SK-N-SH (cell line): Measurements from ENCODE around the gene KLHL8. TPM values are rescaled to one million over a fixed set of nuclear protein-coding genes. Genes with fewer than 3 reads are reported as not detected.

Source experiments
- CTCF ChIA-PET: fragments of 300-600, 350-600 bp; formaldehyde crosslinking; extraction: SDS; loops from one replicate; lab custom pipeline; 2021; lab: Yijun Ruan, JAX
- POLR2A ChIA-PET: fragments of 350-600 bp; sonication (Branson Sonifier 250); formaldehyde crosslinking; extraction: SDS; loops from one replicate; lab custom pipeline; 2020; ENCODE audit warnings: antibody characterized with exemption, inconsistent platforms; lab: Yijun Ruan, JAX
- DNase-seq: peaks from one replicate; pipeline ENCODE4 v3.0.0; 2012
- H2AFZ ChIP-seq: fragments of 200-600 bp; sonication (generic); 2 replicates; pipeline ENCODE4 v1.8.1; 2016; ENCODE audit warnings: antibody characterized with exemption, mild to moderate bottlenecking, low read depth
- H3F3A ChIP-seq: fragments of 200-600 bp; sonication (generic); replicated peaks from 2 replicates; pipeline ENCODE3; 2016; ENCODE audit warnings: antibody characterized with exemption, mild to moderate bottlenecking; ENCODE audit not compliant: insufficient read depth
- H3K27ac ChIP-seq, 2 experiments: fragments of 200-500 bp in 1 of 2; fragments of 200-600 bp in 1 of 2; sonication (Bioruptor generic) in 1 of 2; sonication (generic), shearing (Covaris generic) in 1 of 2; 2 replicates each; pipeline versions ENCODE4 v1.5.1 to v1.6.1; 2014 to 2016; ENCODE audit warnings: low read depth in 2 of 2, inconsistent platforms in 1 of 2, low read length in 1 of 2, mild to moderate bottlenecking in 1 of 2, mixed read lengths in 1 of 2
- H3K27me3 ChIP-seq: fragments of 200-600 bp; sonication (generic), shearing (Covaris generic); 2 replicates; pipeline ENCODE4 v1.6.1; 2016; ENCODE audit warnings: mixed run types; ENCODE audit not compliant: insufficient read depth
- H3K36me3 ChIP-seq, 2 experiments: fragments of 200-500 bp in 1 of 2; fragments of 200-600 bp in 1 of 2; sonication (Bioruptor generic) in 1 of 2; sonication (generic) in 1 of 2; replicated peaks in 1 of 2; 2 replicates each; pipeline versions ENCODE3 to v1.5.1; 2014 to 2016; ENCODE audit warnings: low read length in 1 of 2, mild to moderate bottlenecking in 1 of 2; ENCODE audit not compliant: insufficient read depth in 2 of 2, control insufficient read depth in 1 of 2
- H3K4me1 ChIP-seq, 2 experiments: fragments of 200-500 bp in 1 of 2; fragments of 200-600 bp in 1 of 2; sonication (Bioruptor generic) in 1 of 2; sonication (generic), shearing (Covaris generic) in 1 of 2; 2 replicates each; pipeline versions ENCODE4 v1.5.1 to v1.6.1; 2014 to 2016; ENCODE audit warnings: low read depth in 1 of 2, low read length in 1 of 2, mixed run types in 1 of 2; ENCODE audit not compliant: insufficient read depth in 2 of 2, control insufficient read depth in 1 of 2
- H3K4me2 ChIP-seq: fragments of 200-600 bp; sonication (generic), shearing (Covaris generic); 2 replicates; pipeline ENCODE4 v1.6.1; 2017; ENCODE audit warnings: mixed run types
- H3K4me3 ChIP-seq, 2 experiments: fragments of 200-500 bp in 1 of 2; fragments of 200-600 bp in 1 of 2; sonication (Bioruptor generic) in 1 of 2; sonication (generic), shearing (Covaris generic) in 1 of 2; 2 replicates each; pipeline versions ENCODE4 v1.5.1 to v1.8.1; 2014 to 2016; ENCODE audit warnings: low read depth in 2 of 2, inconsistent platforms in 1 of 2, low read length in 1 of 2, mild to moderate bottlenecking in 1 of 2, mixed read lengths in 1 of 2, moderate library complexity in 1 of 2
- H3K79me2 ChIP-seq: fragments of 200-600 bp; sonication (generic); 2 replicates; pipeline ENCODE4 v1.8.1; 2017; ENCODE audit warnings: mild to moderate bottlenecking; ENCODE audit not compliant: insufficient read depth
- H3K9ac ChIP-seq: fragments of 200-600 bp; sonication (generic); 2 replicates; pipeline ENCODE4 v1.6.1; 2017; ENCODE audit warnings: mixed run types
- H3K9me2 ChIP-seq: fragments of 200-600 bp; sonication (generic); 2 replicates; pipeline ENCODE4 v1.6.1; 2017; ENCODE audit warnings: mixed run types
- H3K9me3 ChIP-seq: fragments of 200-600 bp; sonication (generic); 2 replicates; pipeline ENCODE4 v1.6.1; 2017; ENCODE audit warnings: mixed run types, mild to moderate bottlenecking, moderate library complexity
- H4K20me1 ChIP-seq: fragments of 200-600 bp; sonication (generic); 2 replicates; pipeline ENCODE4 v1.6.1; 2017; ENCODE audit warnings: mild to moderate bottlenecking, mixed run types; ENCODE audit not compliant: insufficient read depth
- CHD2 ChIP-seq: fragments of 150-350 bp; IDR thresholded peaks from 2 replicates; pipeline ENCODE4 v1.6.1; 2018; ENCODE audit warnings: low read length; ENCODE audit not compliant: partially characterized antibody
- CTCF ChIP-seq: fragments of 200-600 bp; sonication (generic); IDR thresholded peaks from 2 replicates; pipeline ENCODE4 v1.6.1; 2017; ENCODE audit warnings: antibody characterized with exemption, mild to moderate bottlenecking, moderate library complexity
- EP300 ChIP-seq, 2 experiments: IDR thresholded peaks; 2 replicates each; pipeline versions ENCODE4 v1.4.0 to v1.6.1; 2012; ENCODE audit warnings: borderline replicate concordance in 1 of 2, low read depth in 1 of 2, low read length in 1 of 2
- EZH2phosphoT487 ChIP-seq: fragments of 200-600 bp; sonication (generic); IDR thresholded peaks from 2 replicates; pipeline ENCODE4 v1.6.1; 2017; ENCODE audit warnings: low read depth, mixed run types, mild to moderate bottlenecking, antibody characterized with exemption, moderate library complexity, borderline replicate concordance
- FOXJ3 ChIP-seq: sonication (generic); formaldehyde crosslinking; IDR thresholded peaks from 2 replicates; pipeline ENCODE4 v1.5.1; 2020; ENCODE audit warnings: mild to moderate bottlenecking, missing genetic modification reagents
- FOXM1 ChIP-seq: IDR thresholded peaks from 2 replicates; pipeline ENCODE4 v1.4.0; 2012; ENCODE audit warnings: low read depth, mild to moderate bottlenecking
- JUND ChIP-seq: IDR thresholded peaks from 2 replicates; pipeline ENCODE4 v1.4.0; 2012
- MAX ChIP-seq: IDR thresholded peaks from 2 replicates; pipeline ENCODE4 v1.4.0; 2012; ENCODE audit warnings: low read depth
- MEF2A ChIP-seq: IDR thresholded peaks from 2 replicates; pipeline ENCODE4 v1.4.0; 2012; ENCODE audit warnings: low read depth, borderline replicate concordance
- MXI1 ChIP-seq: IDR thresholded peaks from 2 replicates; pipeline ENCODE4 v1.6.1; 2012; ENCODE audit warnings: mild to moderate bottlenecking, low read depth, low read length, improper control_type of control experiment
- PBX3 ChIP-seq: IDR thresholded peaks from 2 replicates; pipeline ENCODE4; 2012
- SIN3A ChIP-seq: IDR thresholded peaks from 2 replicates; pipeline ENCODE4 v1.6.1; 2012; ENCODE audit warnings: low read depth, mild to moderate bottlenecking, low read length, moderate library complexity, borderline replicate concordance
- SMC3 ChIP-seq: IDR thresholded peaks from 2 replicates; pipeline ENCODE4 v1.6.1; 2012; ENCODE audit warnings: low read depth, low read length, improper control_type of control experiment
- TEAD4 ChIP-seq: IDR thresholded peaks from 2 replicates; pipeline ENCODE4 v1.4.0; 2012; ENCODE audit warnings: mild to moderate bottlenecking, borderline replicate concordance; ENCODE audit not compliant: insufficient read depth
- USF1 ChIP-seq: IDR thresholded peaks from 2 replicates; pipeline ENCODE4 v1.4.0; 2012; ENCODE audit warnings: low read depth, borderline replicate concordance
- ZBTB33 ChIP-seq: IDR thresholded peaks from 2 replicates; pipeline ENCODE4 v1.4.0; 2012; ENCODE audit warnings: low read depth, borderline replicate concordance
- WGBS: methylation state at CpG from one replicate; pipeline ENCODE4 v1.1.6; 2017; ENCODE audit warnings: low lambda C conversion rate; 5-methylcytosine and 5-hydroxymethylcytosine counted together
- polyA plus RNA-seq, 3 experiments: library from polyadenylated mRNA; depleted of rRNA; stranded (reverse); fragments of >200 nt; gene quantifications; 2 replicates each; pipeline ENCODE4 v1.2.3, GENCODE V29; 2012

The KLHL8 gene
- polyA plus RNA-seq, 1 of the 3 experiments (the other 2 are of a cell fraction): 2.4 TPM

- no peak for DNase-seq
- Histone ChIP-seq H3K9me3 (no peaks in the 10 kb centered on the region), H3F3A (no peaks in the 10 kb centered on the region), H4K20me1 (no peaks in the 10 kb centered on the region), H3K27me3 (no peaks in the 10 kb centered on the region), H3K4me2 (peak overlapping the region; percentile 61), H2AFZ (peak overlapping the region; percentile 99), H3K79me2 (no peaks in the 10 kb centered on the region), H3K4me3 (peak overlapping the region; percentile 40 to 63), H3K4me1 (peaks cover 0 to 14% of the 10 kb centered on the region in 2 experiments; a peak in 1 of 4 replicates), H3K9me2 (no peaks in the 10 kb centered on the region), H3K9ac (peak overlapping the region; percentile 70; the same call in 1 of the 2 replicates), H3K27ac (no peak overlapping the region), H3K36me3 (no peaks in the 10 kb centered on the region)
- TF ChIP-seq EP300 (IDR thresholded peaks at IDR 0.05; ENCODE audit: borderline replicate concordance in 1 of 2, low read depth in 1 of 2, low read length in 1 of 2) (no peak), ZBTB33 (no peak), PBX3 (no peak), CTCF (no peak), EZH2phosphoT487 (no peak), USF1 (no peak), MEF2A (no peak), MXI1 (no peak), JUND (no peak), SIN3A (no peak), FOXJ3 (CRISPR knock-in tag) (no peak), SMC3 (no peak), CHD2 (no peak), MAX (no peak), TEAD4 (no peak), FOXM1 (no peak)
- WGBS: 53% methylated on average over 4 of the region's 4 CpGs
- CTCF ChIA-PET: interaction anchor here (0.6 to 8.9 kb wide), 24 partner anchors 8 to 739 kb away, joined by 3 to 111 read pairs (median 4); partner anchors contain the start of genes C4orf36 and KLHL8
- POLR2A ChIA-PET: no interaction called here
Observed at GRCh38 chr4:87235020-87235671, 14.7 kb upstream of the KLHL8 start.
